GM21447 (cell line): ENCODE measurements around the gene ETS2.
A peak's percentile ranks its signal among the peaks of the same experiment; 100 is the strongest.

Source experiments
- ATAC-seq: cut with Tn5 transposase; IDR thresholded peaks from one replicate; pipeline ENCODE4 v1.9.1; 2021; ENCODE audit not compliant: unreplicated experiment

ETS2 gene

GRCh38 chr21:38805328-38806152 lies at the start of gene ETS2:
TSS of gene ETS2 (plus strand) at chr21:38805929. CDS start at chr21:38810035, 4,106 bp downstream.
- peak; percentile 71 for ATAC-seq

GRCh38 chr21:38756746-38757145 lies 49.0 kb upstream of the ETS2 start:
- ATAC-seq = no peak

- ATAC-seq = no peak
Measured at GRCh38 chr21:38758501-38759214, 47.1 kb upstream of the ETS2 start.

- no peak for ATAC-seq
Measured at GRCh38 chr21:38759413-38759812, 46.3 kb upstream of the ETS2 start.

- ATAC-seq = no peak
Measured at GRCh38 chr21:38760017-38760761, 45.5 kb upstream of the ETS2 start.

- ATAC-seq = no peak
Measured at GRCh38 chr21:38760762-38761155, 45.0 kb upstream of the ETS2 start.

GRCh38 chr21:38761531-38761930 lies 44.2 kb upstream of the ETS2 start:
- no peak for ATAC-seq

GRCh38 chr21:38765056-38765455 lies 40.7 kb upstream of the ETS2 start:
- no peak for ATAC-seq

GRCh38 chr21:38766987-38767722 lies 38.6 kb upstream of the ETS2 start:
- peak; percentile 94 for ATAC-seq

- no peak for ATAC-seq
Measured at GRCh38 chr21:38768471-38769063, 37.2 kb upstream of the ETS2 start.

GRCh38 chr21:38769191-38769780 lies 36.4 kb upstream of the ETS2 start:
- ATAC-seq = no peak

- no peak for ATAC-seq
Measured at GRCh38 chr21:38770660-38771059, 35.1 kb upstream of the ETS2 start.

GRCh38 chr21:38771536-38771935 lies 34.2 kb upstream of the ETS2 start:
- no peak for ATAC-seq

GRCh38 chr21:38772646-38773045 lies 33.1 kb upstream of the ETS2 start:
- ATAC-seq = no peak

- ATAC-seq = no peak
Measured at GRCh38 chr21:38773099-38774061, 32.3 kb upstream of the ETS2 start.

GRCh38 chr21:38774152-38774551 lies 31.6 kb upstream of the ETS2 start:
- no peak for ATAC-seq

GRCh38 chr21:38774586-38775285 lies 31.0 kb upstream of the ETS2 start:
- no peak for ATAC-seq

- ATAC-seq = no peak
Measured at GRCh38 chr21:38775733-38776132, 30.0 kb upstream of the ETS2 start.
